Right cardiac atrium (tissue), 5 donors: ENCODE data around the gene RSPO4. TPM values are rescaled to one million over a fixed set of nuclear protein-coding genes. Genes with fewer than 3 reads are reported as not detected.
"Not testable (repeated sequence)": the region's sequence is repeated elsewhere in the genome, so short reads cannot be mapped to it uniquely, and the experiment has no call there.

Source experiments
- ATAC-seq, 2 donors: fragments of 200-7000 bp; cut with Tn5 transposase; one replicate each; pipeline versions ENCODE4 v1.8.0 to v1.9.1; 2020; ENCODE audit warnings: moderate library complexity in 2 of 2, mild to moderate bottlenecking in 1 of 2
- DNase-seq, 3 donors: peaks; one replicate each; pipeline ENCODE4 v3.0.0-alpha.2; 2020
- H3K27ac ChIP-seq: one replicate; pipeline ENCODE4 v1.5.1; 2013; ENCODE audit warnings: mild to moderate bottlenecking, low read length, control low read depth, moderate library complexity
- H3K27me3 ChIP-seq: one replicate; pipeline ENCODE4 v1.6.1; 2013; ENCODE audit not compliant: control insufficient read depth, insufficient read depth
- H3K4me1 ChIP-seq: one replicate; pipeline ENCODE4 v1.6.1; 2013; ENCODE audit warnings: low read length; ENCODE audit not compliant: control insufficient read depth, insufficient read depth
- H3K4me3 ChIP-seq: one replicate; pipeline ENCODE4 v1.5.1; 2013; ENCODE audit warnings: low read length, control low read depth
- H3K9me3 ChIP-seq: one replicate; pipeline ENCODE4 v1.6.1; 2013; ENCODE audit warnings: low read length; ENCODE audit not compliant: control insufficient read depth
- WGBS: extraction: QIAGEN DNeasy Blood & Tissue Kit; methylation state at CpG from one replicate; pipeline ENCODE4 v1.1.7; 2013; 5-methylcytosine and 5-hydroxymethylcytosine counted together
- intact Hi-C, 4 donors: fragments of 100-400 bp; cut with DNase I; formaldehyde crosslinking; loops; one replicate each; pipeline versions ENCODE4 v1.11.0 to v1.14.0; 2022 to 2023
- long read RNA-seq, 4 donors: library from polyadenylated mRNA; unstranded; transcript quantifications; one replicate each; pipeline ENCODE4 v2.0.0, GENCODE V29; 2020 to 2021
- polyA plus RNA-seq: library from polyadenylated mRNA; stranded (reverse); fragments of 200-250 nt; gene quantifications from one replicate; pipeline ENCODE4 v1.2.3, GENCODE V29; 2013
- total RNA-seq, 4 donors: library from RNA; stranded (reverse); fragmentation: NEBNext Ultra II Directional; extraction: Animal tissue kit (Norgen Biotek cat#: 25700); gene quantifications; one replicate each; pipeline ENCODE4 v1.2.1, GENCODE V29; 2021
- donor health status: healthy with polysubstance abuse.
- donor health status: DM: no; HTN: yes; CAD: no.
- donor health status: DM: no; HTN: no; CAD: no.
- donor health status: DM: no; HTN: yes; CAD: no; lungs with severe emphysema.
- donor health status: DM: yes; HTN: yes; CAD: no.

The RSPO4 gene
- total RNA-seq (under 1 TPM in 2 of 4 donors, not detected in 2; 0.24 to 0.53 TPM), polyA plus RNA-seq (0.25 TPM)
- long read RNA-seq, donor 1 = 0 reads
- long read RNA-seq, donor 2 = 0 reads
- long read RNA-seq, donor 3, partial matches to known transcripts = 0 of 1 reads
- long read RNA-seq, donor 3, other reads (novel, unspliced or antisense) = 1 of 1 reads
- long read RNA-seq, donor 4 = 0 reads

GRCh38 chr20:1001911-1002681, at the start of gene RSPO4:
TSS of gene RSPO4 (minus strand) at chr20:1002311. CDS start at chr20:1002164, 147 bp downstream.
- 2% methylated on average over 88 of the region's 88 CpGs for WGBS
- Histone ChIP-seq H3K4me3 (no peak within 1 kb of the TSS), H3K27me3 (no peaks in the 10 kb centered on the region)

GRCh38 chr20:1050440-1050839, 48.3 kb upstream of the RSPO4 start:
- no peak for DNase-seq
- H3K4me3 ChIP-seq = no peak overlapping the region
- H3K9me3 ChIP-seq = no peaks in the 10 kb centered on the region
- WGBS = 83% methylated on average over 6 of the region's 6 CpGs
- intact Hi-C loops = no loop called here
- no peak for ATAC-seq
- H3K27ac ChIP-seq = peak overlapping the region; percentile 25
- H3K27me3 ChIP-seq = no peaks in the 10 kb centered on the region
- H3K4me1 ChIP-seq = peaks cover 2% of the 10 kb centered on the region

More at GRCh38 chr20:1001911-1002681, at the start of gene RSPO4:
- Histone ChIP-seq H3K9me3 (no peaks in the 10 kb centered on the region), H3K27ac (no peak within 1 kb of the TSS), H3K4me1 (no peaks in the 10 kb centered on the region)
- ATAC-seq (no peak), DNase-seq (no peak)
- intact Hi-C loops = no loop called here

GRCh38 chr20:1045860-1046418, 43.8 kb upstream of the RSPO4 start:
- intact Hi-C loops = no loop called here
- no peak overlapping the region for H3K4me3 ChIP-seq
- peaks cover 2% of the 10 kb centered on the region for H3K4me1 ChIP-seq
- DNase-seq (no peak), ATAC-seq (no peak)
- no peak overlapping the region for H3K27ac ChIP-seq
- WGBS = 88% methylated on average over 3 of the region's 3 CpGs
- H3K27me3 ChIP-seq = no peaks in the 10 kb centered on the region
- no peaks in the 10 kb centered on the region for H3K9me3 ChIP-seq

- intact Hi-C loops = no loop called here
- 59% methylated on average over 7 of the region's 7 CpGs for WGBS
- Histone ChIP-seq H3K4me3 (no peak overlapping the region), H3K9me3 (no peaks in the 10 kb centered on the region), H3K27ac (no peak overlapping the region), H3K27me3 (no peaks in the 10 kb centered on the region), H3K4me1 (no peaks in the 10 kb centered on the region)
- DNase-seq (no peak), ATAC-seq (no peak)
Measured at GRCh38 chr20:1041845-1042390, 39.8 kb upstream of the RSPO4 start.

DNA sequence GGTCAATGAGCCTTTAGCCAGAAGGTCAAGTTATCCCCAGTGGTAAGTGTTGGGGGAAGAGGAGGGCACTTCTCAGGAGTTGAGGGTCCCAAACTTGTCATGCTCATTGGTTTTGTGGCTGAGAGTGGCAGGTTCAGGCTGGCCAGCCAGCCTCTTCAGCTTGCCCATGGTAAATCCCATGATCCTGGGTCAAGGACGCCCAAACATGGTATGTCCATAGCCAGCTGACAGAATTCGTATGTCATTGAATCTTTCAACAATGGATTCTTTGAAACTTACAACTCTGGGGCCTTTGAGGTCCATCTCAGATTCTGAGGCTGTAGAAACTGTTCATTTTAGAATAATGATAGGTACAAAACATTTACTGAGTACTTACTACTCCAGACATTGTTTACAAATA, 36.1 kb upstream of the RSPO4 start:
- 74% methylated on average over 2 of the region's 2 CpGs for WGBS
- no peaks in the 10 kb centered on the region for H3K9me3 ChIP-seq

DNA sequence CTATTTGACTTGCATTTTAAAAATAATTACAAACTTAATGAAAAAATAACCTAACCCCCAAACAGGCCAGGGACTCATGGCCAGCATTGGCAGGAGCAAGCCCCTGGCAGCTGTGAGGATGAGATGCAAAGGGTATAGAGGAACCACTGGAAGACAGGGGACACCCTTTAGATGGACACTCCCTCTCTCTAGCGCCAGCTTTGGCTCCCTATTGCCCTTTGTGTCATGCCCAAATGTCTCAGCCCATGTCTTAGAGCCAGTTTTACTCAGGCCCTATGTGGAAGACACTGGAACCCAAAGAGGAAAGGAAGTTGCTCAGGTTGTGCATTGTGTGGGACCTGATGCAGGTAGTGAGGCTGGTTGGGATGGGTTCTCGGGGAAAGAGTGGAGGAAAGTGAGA, 34.9 kb upstream of the RSPO4 start:
- WGBS = 58% methylated on average over 2 of the region's 2 CpGs
- intact Hi-C loops = no loop called here
- no peaks in the 10 kb centered on the region for H3K4me1 ChIP-seq
- no peak overlapping the region for H3K27ac ChIP-seq
- H3K4me3 ChIP-seq = no peak overlapping the region
- no peaks in the 10 kb centered on the region for H3K9me3 ChIP-seq
- no peaks in the 10 kb centered on the region for H3K27me3 ChIP-seq
- ATAC-seq (no peak), DNase-seq (no peak)

More for the DNA sequence above, 36.1 kb upstream of the RSPO4 start:
- no peak overlapping the region for H3K4me3 ChIP-seq
- intact Hi-C loops = loop anchor here in 1 of 4 donors (2.0 kb wide), 1 partner anchor 59 kb away; no protein-coding TSS in a partner anchor
- H3K27ac ChIP-seq = no peak overlapping the region
- no peaks in the 10 kb centered on the region for H3K27me3 ChIP-seq
- ATAC-seq (no peak), DNase-seq (no peak)
- H3K4me1 ChIP-seq = no peaks in the 10 kb centered on the region

DNA sequence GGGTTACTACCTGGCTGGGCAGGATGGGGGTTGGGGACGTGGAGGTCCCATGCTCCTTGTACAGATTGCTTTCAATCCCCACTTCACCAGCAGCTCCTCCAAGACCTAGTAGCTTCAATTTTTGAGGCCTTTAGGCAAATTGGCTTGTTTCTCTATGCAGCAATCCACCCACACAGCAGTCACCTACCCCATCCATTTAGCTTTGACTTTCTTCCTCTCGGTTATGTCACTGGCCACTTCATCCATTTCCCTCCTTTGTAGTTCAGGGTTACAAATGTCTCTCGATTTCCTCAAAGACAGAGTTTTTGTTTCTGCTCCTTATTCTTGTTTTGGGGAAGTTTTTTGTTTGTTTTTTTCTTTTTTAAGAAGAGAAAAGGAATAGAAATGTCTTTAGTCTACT, 33.4 kb upstream of the RSPO4 start:
- Histone ChIP-seq H3K27me3 (no peaks in the 10 kb centered on the region), H3K4me3 (no peak overlapping the region), H3K27ac (no peak overlapping the region), H3K4me1 (no peaks in the 10 kb centered on the region), H3K9me3 (no peaks in the 10 kb centered on the region)
- ATAC-seq (no peak), DNase-seq (no peak)
- intact Hi-C loops = no loop called here
- WGBS = 69% methylated on average over 3 of the region's 3 CpGs

- H3K27me3 ChIP-seq = no peaks in the 10 kb centered on the region
- DNase-seq = no peak
- H3K27ac ChIP-seq = no peak overlapping the region
- ATAC-seq = no peak
- no peaks in the 10 kb centered on the region for H3K9me3 ChIP-seq
- WGBS = 33% methylated on average over 4 of the region's 4 CpGs
- no peak overlapping the region for H3K4me3 ChIP-seq
- intact Hi-C loops = no loop called here
- no peaks in the 10 kb centered on the region for H3K4me1 ChIP-seq
Measured at GRCh38 chr20:1034415-1034789, 32.3 kb upstream of the RSPO4 start.

DNA sequence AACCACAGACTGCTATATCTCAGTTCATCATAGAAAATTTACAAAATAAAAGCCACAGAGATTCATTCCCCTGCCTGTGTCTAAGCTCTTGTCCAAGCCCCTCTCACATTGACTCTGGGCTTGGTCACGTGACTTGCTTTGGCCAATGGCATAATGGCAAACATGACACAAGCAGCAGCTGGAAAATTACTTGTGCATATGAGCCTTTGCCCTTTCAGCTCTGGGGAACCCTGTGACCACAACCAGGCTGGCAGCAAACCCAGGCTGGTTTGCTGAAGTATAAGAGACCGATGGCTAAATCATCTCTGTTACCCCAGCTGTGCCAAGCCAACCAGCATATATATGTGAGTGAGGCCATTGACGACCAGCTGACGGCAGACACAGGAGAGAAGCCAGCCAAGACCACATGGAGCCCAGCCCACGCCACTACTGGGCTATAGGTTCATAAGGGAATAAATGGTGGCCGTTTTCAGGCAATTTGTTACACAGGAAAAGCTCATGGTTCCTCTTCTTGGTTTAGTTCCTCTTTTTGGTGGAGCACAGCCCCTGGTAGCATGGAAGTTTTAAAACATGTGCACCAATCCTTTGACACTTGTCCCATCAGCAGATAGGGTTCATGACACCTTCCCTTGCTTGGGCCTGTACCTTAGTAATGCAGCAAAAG, 31.8 kb upstream of the RSPO4 start:
- WGBS = 71% methylated on average over 6 of the region's 6 CpGs
- H3K9me3 ChIP-seq = no peaks in the 10 kb centered on the region
- intact Hi-C loops = no loop called here
- no peak for ATAC-seq
- no peak overlapping the region for H3K27ac ChIP-seq
- no peaks in the 10 kb centered on the region for H3K27me3 ChIP-seq
- H3K4me3 ChIP-seq = no peak overlapping the region
- no peak for DNase-seq
- no peaks in the 10 kb centered on the region for H3K4me1 ChIP-seq

DNA sequence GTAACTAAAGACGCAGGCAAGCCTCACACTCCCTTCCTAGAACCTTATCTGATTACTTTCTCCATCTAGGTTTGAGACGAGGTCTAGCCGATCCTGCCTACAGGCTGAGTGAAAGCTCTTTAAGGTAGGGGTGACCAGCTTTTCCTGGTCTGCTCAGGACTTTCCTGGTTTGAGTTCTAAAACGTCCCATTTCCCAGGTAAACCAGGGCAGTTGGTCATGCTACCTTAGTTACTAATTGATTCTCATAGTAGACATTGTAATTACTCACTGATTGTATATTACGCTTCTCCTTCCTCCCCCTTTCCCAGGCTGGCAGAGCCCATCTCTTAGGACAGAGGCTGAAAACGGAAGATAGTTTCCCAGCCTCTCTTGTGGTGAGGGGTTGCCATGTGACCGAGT, 27.9 kb upstream of the RSPO4 start:
- Histone ChIP-seq H3K27ac (no peak overlapping the region), H3K27me3 (no peaks in the 10 kb centered on the region), H3K9me3 (no peaks in the 10 kb centered on the region), H3K4me3 (no peak overlapping the region), H3K4me1 (no peaks in the 10 kb centered on the region)
- DNase-seq (no peak), ATAC-seq (no peak)
- WGBS = 80% methylated on average over 7 of the region's 7 CpGs
- intact Hi-C loops = no loop called here

- H3K4me3 ChIP-seq, DNase-seq, ATAC-seq, H3K27ac ChIP-seq, H3K4me1 ChIP-seq, intact Hi-C loops, H3K9me3 ChIP-seq, H3K27me3 ChIP-seq: not testable (repeated sequence)
- WGBS = 75% methylated on average over 2 of the region's 2 CpGs
Measured at GRCh38 chr20:1026214-1026613, 24.1 kb upstream of the RSPO4 start.
